Esophagus (tissue), 2 donors: Measurements from ENCODE around the gene CSRP1. TPM values are rescaled to one million over a fixed set of nuclear protein-coding genes. Genes with fewer than 3 reads are reported as not detected.
A peak's percentile ranks its signal among the peaks of the same experiment; 100 is the strongest.
"Not testable (repeated sequence)": the region's sequence is repeated elsewhere in the genome, so short reads cannot be mapped to it uniquely, and the experiment has no call there.

Experiments used
- H3K27ac ChIP-seq, 2 donors: one replicate each; pipeline ENCODE4 v1.5.1; 2013; ENCODE audit warnings: low read depth in 2 of 2, mild to moderate bottlenecking in 2 of 2, inconsistent platforms in 1 of 2, low read length in 1 of 2, moderate library complexity in 1 of 2
- H3K27me3 ChIP-seq, 2 donors: one replicate each; pipeline ENCODE4 v1.6.1; 2013; ENCODE audit warnings: low read length in 2 of 2, control low read depth in 1 of 2, mild to moderate bottlenecking in 1 of 2; ENCODE audit not compliant: insufficient read depth in 2 of 2, control insufficient read depth in 1 of 2
- H3K36me3 ChIP-seq, 2 donors: one replicate each; pipeline ENCODE4 v1.6.1; 2013; ENCODE audit warnings: low read length in 1 of 2; ENCODE audit not compliant: control insufficient read depth in 2 of 2, insufficient read depth in 2 of 2
- H3K4me1 ChIP-seq, 2 donors: one replicate each; pipeline ENCODE4 v1.6.1; 2013; ENCODE audit warnings: low read length in 1 of 2; ENCODE audit not compliant: control insufficient read depth in 2 of 2, insufficient read depth in 2 of 2
- H3K4me3 ChIP-seq, 2 donors: one replicate each; pipeline ENCODE4 v1.5.1; 2013; ENCODE audit warnings: low read length in 2 of 2, mild to moderate bottlenecking in 2 of 2, low read depth in 1 of 2, moderate library complexity in 1 of 2
- H3K9me3 ChIP-seq, 2 donors: one replicate each; pipeline ENCODE4 v1.6.1; 2013; ENCODE audit warnings: mild to moderate bottlenecking in 2 of 2, low read depth in 1 of 2, low read length in 1 of 2, moderate library complexity in 1 of 2; ENCODE audit not compliant: control insufficient read depth in 2 of 2, insufficient read depth in 1 of 2
- WGBS, 2 donors: extraction: QIAGEN DNeasy Blood & Tissue Kit; methylation state at CpG; one replicate each; pipeline ENCODE4 v1.1.7; 2013; 5-methylcytosine and 5-hydroxymethylcytosine counted together
- polyA plus RNA-seq, 2 donors: library from polyadenylated mRNA; stranded (reverse); fragments of 200-250 nt; gene quantifications; one replicate each; pipeline ENCODE4 v1.2.3, GENCODE V29; 2013
- donor health status: healthy with polysubstance abuse.
- donor health status: Bipolar disorder and iron deficiency.

CSRP1 gene
- polyA plus RNA-seq, 2 donors: 174 to 333 TPM

DNA sequence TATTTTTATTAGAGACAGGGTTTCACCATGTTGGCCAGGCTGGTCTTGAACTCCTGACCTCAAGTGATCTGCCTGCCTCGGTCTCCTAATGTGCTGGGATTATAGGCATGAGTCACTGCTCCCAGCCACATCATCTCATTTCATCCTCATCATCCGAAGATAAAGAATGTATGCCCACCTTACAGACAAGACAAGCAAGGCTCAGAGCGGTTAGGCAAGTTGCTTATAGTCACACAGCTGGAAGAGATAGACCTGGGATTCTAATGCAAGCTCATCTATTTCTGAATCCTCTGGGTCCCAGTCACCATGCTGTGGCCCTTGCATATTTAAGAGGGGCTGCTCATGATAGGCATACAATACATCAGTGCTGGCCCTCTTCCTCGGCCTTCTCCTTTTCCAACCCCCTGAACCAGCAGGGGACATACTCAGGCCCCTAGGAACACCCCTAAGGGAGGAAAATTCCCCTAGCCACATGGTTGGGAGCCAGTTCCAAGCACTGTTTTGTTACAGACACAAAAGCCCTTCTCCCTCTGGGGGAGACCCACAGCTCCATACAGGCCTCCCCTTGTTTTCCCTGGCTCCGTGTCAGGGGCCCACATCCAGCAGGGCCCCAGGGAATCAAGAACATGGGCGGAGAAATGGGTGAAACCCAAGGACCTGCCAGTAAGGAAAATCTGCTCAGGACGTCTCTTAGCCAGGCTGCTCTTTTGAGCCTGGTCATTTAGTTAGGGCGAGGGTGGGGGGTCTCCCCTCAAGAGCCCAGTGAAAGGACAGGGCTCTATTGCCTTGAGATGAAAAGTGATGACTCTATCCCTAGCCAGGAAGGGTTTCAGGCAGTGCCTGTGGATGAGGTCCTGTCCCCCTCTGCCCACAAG, 6.9 kb downstream of the CSRP1 start:
- Histone ChIP-seq H3K27me3 (no peaks in the 10 kb centered on the region), H3K27ac (peak overlapping the region; percentile 81 to 91), H3K9me3 (no peaks in the 10 kb centered on the region), H3K36me3 (peaks cover 7 to 10% of the 10 kb centered on the region in 2 donors), H3K4me1 (peaks cover 12 to 29% of the 10 kb centered on the region in 2 donors), H3K4me3 (no peak overlapping the region)
- 44 to 61% methylated on average over 8 of the region's 8 CpGs for WGBS, 2 donors

DNA sequence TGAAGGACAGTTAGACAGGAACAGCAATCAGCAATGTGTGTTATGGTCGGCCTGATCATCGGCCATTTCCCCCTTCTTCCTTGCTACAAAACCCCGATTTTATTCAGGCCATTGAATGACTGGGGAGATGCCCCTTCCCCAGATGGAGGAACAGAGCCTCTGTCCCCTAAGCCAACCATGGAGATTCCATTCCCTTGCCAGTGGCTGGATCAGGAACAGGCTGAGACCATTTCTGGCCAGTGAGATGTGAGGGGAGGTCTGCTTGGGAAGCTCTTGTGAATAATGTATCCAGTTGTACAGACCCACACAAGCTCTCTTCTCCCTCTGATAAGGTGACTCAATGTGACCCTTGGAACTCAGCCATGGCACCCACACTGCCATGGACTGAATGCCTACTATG, 7.7 kb downstream of the CSRP1 start:
- H3K36me3 ChIP-seq: peaks cover 10% of the 10 kb centered on the region in 2 donors
- no peaks in the 10 kb centered on the region for H3K27me3 ChIP-seq
- H3K9me3 ChIP-seq: no peaks in the 10 kb centered on the region
- H3K27ac ChIP-seq: peak overlapping the region; percentile 45 to 86
- H3K4me1 ChIP-seq: peaks cover 16 to 32% of the 10 kb centered on the region in 2 donors
- H3K4me3 ChIP-seq: no peak overlapping the region
- 79 to 85% methylated on average over 3 of the region's 3 CpGs for WGBS, 2 donors

- H3K36me3 ChIP-seq: peaks cover 10 to 13% of the 10 kb centered on the region in 2 donors
- no peak overlapping the region for H3K4me3 ChIP-seq
- peak overlapping the region; percentile 45 to 86 for H3K27ac ChIP-seq
- WGBS, 2 donors: 78 to 80% methylated on average over 8 of the region's 8 CpGs
- H3K4me1 ChIP-seq: peaks cover 21 to 37% of the 10 kb centered on the region in 2 donors
- H3K27me3 ChIP-seq: no peaks in the 10 kb centered on the region
- no peaks in the 10 kb centered on the region for H3K9me3 ChIP-seq
These were observed 8.3 kb downstream of the CSRP1 start for GRCh38 chr1:201498621-201499020.

DNA sequence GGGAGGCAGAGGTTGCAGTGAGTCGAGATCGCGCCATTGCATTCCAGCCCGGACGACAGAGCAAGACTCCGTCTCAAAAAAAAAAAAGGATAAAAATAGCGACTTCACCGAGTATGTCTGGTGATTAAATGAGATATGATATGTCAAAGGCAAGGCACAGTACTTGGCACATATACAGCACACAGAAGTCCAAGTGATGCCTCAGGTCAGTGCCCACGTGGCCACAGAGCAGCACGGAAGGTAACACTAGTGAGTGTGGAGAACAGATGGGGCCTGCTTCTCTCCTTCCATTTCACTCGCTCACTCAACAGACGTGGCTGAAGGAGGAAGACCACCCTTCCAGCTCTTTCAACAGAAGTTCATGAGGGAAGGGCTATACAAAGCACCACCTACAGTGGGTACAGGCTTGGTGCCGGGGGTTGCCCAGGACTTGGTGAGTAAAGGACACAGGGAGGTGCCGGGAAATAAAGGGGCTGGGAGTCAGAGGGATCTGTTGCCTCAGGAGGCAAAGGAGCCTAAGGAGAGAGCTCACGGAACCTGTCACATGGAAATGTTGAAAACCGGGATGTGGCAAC, 8.9 kb downstream of the CSRP1 start:
- Histone ChIP-seq H3K9me3 (no peaks in the 10 kb centered on the region), H3K4me1 (peaks cover 21 to 40% of the 10 kb centered on the region in 2 donors), H3K36me3 (peaks cover 10 to 16% of the 10 kb centered on the region in 2 donors), H3K27me3 (no peaks in the 10 kb centered on the region), H3K4me3 (no peak overlapping the region), H3K27ac (peak overlapping the region; percentile 25 to 86)
- 73 to 78% methylated on average over 16 of the region's 16 CpGs for WGBS, 2 donors

- 28 to 51% methylated on average over 8 of the region's 8 CpGs for WGBS, 2 donors
- Histone ChIP-seq H3K4me3 (no peak overlapping the region), H3K27ac (peak overlapping the region; percentile 88 to 93), H3K4me1 (peaks cover 17 to 39% of the 10 kb centered on the region in 2 donors), H3K36me3 (peaks cover 10 to 21% of the 10 kb centered on the region in 2 donors), H3K27me3 (no peaks in the 10 kb centered on the region), H3K9me3 (no peaks in the 10 kb centered on the region)
These were observed 10.6 kb downstream of the CSRP1 start for GRCh38 chr1:201496296-201496690.

DNA sequence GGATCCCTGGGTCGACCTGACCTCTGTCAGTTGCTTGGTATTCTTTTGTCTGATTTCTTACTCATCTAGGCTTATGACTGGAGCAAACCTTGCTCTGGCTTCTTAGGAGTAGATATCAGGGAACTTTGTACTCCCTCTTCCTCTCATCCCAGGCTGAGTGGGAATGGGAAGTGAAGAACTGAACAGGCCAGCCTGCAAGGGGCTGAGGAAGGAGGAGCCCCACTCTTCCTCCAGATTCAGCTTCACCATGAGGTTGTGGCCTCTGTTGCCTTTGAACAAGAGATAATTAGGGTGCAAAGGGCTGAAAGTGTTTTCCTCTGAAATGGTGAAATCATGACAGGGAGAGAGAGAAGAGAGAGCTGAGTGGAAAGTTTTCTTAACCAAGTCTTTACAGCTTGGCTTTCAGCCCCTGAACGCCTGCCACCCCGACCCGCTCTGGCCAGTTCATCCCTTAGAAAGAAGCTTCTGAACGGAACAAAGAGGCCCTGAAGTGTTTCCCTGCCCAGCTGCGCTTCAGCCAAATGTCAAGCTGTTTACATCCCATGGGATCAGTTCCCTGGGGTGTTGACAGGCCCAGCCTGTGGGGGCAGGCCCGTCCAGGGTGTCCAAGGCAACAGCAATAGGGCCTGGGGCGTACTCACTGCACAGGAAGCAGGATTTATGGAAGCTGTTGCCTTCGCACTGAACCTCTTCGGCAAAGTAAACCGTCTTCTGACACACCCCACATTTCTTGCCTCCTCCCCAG, 11.2 kb downstream of the CSRP1 start:
- Histone ChIP-seq H3K4me3 (no peak overlapping the region), H3K9me3 (no peaks in the 10 kb centered on the region), H3K36me3 (peaks cover 10 to 21% of the 10 kb centered on the region in 2 donors), H3K27me3 (no peaks in the 10 kb centered on the region), H3K4me1 (peaks cover 16 to 36% of the 10 kb centered on the region in 2 donors), H3K27ac (peak overlapping the region; percentile 88 to 93)
- WGBS, 2 donors: 31 to 32% methylated on average over 11 of the region's 11 CpGs

DNA sequence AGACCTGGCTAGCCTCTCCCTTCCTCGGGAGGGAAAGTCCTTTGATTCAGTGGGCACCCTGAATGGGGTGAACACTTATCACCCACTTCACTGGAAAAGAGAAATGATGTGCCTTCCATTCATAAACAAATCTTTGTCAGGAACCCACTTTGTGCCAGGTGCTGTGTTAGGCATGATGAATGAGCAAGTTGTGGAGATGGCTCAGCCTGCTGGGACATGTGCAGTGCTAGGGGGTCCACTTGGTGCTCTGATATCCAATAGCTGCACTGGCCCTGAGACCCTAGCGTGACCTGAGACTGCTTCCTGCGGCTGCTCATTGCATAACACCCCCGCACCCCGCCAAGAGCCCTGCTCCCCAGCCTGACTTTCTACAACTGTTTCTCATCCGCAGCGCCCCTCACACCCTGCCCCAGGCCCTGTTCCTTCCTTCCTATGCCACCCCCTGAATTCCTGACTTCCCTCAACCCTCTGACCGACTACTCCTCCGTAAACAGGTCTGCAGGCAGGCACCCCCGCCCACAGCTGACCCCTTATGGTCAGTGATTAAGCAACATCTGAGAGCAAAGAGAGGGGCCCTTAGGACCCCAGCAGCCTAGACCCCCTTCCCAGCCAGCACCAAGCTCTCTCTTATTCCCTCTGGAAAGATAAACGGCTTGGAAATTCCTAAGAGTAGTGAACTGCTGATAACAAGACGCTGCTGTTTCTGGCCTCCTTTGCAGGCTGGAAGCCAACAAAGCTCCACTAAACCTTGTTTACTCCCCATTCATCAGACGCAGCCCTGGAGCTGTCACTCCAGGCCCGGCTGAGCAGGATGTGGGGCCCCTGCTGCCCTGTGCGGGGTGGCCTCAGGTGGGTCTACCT, 12.9 kb downstream of the CSRP1 start:
- peaks cover 11 to 26% of the 10 kb centered on the region in 2 donors for H3K36me3 ChIP-seq
- peak overlapping the region; percentile 52 to 85 for H3K27ac ChIP-seq
- peaks cover 13 to 39% of the 10 kb centered on the region in 2 donors for H3K4me1 ChIP-seq
- no peak overlapping the region for H3K4me3 ChIP-seq
- WGBS, 2 donors: 29 to 31% methylated on average over 15 of the region's 15 CpGs
- no peaks in the 10 kb centered on the region for H3K27me3 ChIP-seq
- H3K9me3 ChIP-seq: no peaks in the 10 kb centered on the region

DNA sequence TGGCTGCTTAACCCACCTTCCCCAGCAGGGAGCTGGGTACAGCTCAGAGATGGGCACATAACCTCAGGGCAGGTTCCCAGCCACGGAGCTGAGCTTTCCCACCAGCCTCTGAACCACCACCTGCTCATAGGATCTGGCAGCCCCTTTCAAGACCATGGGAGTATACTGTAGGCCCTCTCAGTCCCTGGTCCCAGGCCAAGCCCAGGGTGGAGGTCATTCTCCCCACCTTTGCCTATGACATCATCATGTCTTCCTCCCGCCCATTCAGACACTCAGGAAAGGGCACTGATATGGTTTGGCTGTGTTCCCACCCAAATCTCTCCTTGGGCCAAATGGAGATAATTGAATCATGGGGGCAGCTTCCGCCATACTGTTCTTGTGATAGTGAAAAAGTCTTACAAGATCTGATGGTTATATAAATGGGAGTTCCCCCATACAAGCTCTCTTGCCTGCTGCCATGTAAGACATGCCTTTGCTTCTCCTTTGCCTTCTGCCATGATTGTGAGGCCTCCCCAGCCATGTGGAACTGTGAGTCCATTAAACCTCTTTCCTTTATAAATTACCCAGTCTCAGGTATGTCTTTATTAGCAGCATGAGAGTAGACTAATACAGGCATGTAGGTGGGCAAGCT, 13.8 kb downstream of the CSRP1 start:
- peak overlapping the region; percentile 52 to 85 for H3K27ac ChIP-seq
- H3K9me3 ChIP-seq, H3K27me3 ChIP-seq, H3K4me3 ChIP-seq: not testable (repeated sequence)
- WGBS, 2 donors: 83 to 86% methylated on average over 3 of the region's 3 CpGs
- peaks cover 18 to 38% of the 10 kb centered on the region in 2 donors for H3K4me1 ChIP-seq
- peaks cover 10 to 27% of the 10 kb centered on the region in 2 donors for H3K36me3 ChIP-seq
